Measurements from ENCODE around the gene STARD10.

GRCh38 chr11:72760539-72761405 is 33.1 kb downstream of the STARD10 start:
- TF ChIP-seq EZH2 (IDR thresholded peaks at IDR 0.05; ENCODE audit: borderline replicate concordance, low read length) (no peak), CTCF (IDR thresholded peaks at IDR 0.05; ENCODE audit: low read length) (no peak)
